NT2/D1 (cell line): ENCODE results near the gene DNAH17.

Experiments
- SUZ12 ChIP-seq: IDR thresholded peaks from 2 replicates; pipeline ENCODE4 v1.6.1; 2011; ENCODE audit not compliant: insufficient read length, insufficient read depth; ENCODE audit errors: extremely low read depth
- YY1 ChIP-seq: IDR thresholded peaks from 2 replicates; pipeline ENCODE4 v1.6.1; 2011; ENCODE audit not compliant: insufficient read length, insufficient read depth
- ZNF274 ChIP-seq: IDR thresholded peaks from 2 replicates; pipeline ENCODE4 v1.6.1; 2011; ENCODE audit warnings: mild to moderate bottlenecking, low read depth, low read length

DNA sequence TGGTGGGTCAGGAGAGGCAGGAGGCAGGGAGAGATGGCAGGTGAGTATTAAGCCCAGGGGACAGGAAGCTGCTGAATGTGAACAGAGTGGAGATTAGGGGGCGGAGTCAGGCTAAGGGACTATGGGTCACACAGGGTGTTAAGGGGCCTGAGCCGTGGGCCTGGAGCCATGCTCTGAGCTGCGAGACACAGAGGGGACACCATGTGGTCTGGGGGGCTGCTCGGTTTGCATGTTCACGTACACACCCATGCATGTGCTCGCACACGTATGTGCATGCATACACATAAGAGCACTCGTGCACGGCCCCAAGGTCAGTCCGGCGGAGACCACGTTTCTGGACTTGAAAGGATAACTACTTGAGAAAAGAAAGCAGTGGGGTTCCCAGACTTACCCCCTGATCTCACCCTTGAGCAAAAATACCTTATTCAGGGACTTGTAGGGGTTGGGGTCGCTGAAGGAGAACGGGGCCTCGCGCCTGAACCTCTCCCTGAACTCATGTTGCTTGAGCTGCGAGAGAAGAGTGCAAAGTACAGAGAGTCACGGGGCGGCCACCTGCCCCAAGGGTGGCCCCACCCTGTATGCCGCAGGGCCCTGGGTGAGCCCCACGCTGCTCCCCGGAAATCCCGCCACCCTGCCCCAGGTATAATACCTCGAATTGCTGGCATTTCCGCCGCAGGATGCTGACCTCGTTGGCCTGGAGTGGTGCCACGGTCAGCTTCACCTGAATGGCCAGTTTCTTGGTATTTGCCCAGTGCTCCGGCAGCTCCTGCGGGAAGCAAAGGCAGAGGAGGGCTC lies 50.8 kb downstream of the DNAH17 start:
- TF ChIP-seq YY1 (no peak), SUZ12 (no peak), ZNF274 (no peak)
